Activated naive CD8-positive, alpha-beta T cell treated with anti-CD3 and anti-CD28 coated beads, Interleukin-2, amount 50 U/mL, for 24 hours (primary cell): Measurements from ENCODE around the gene DGKH.

ENCODE experiments used
- ATAC-seq: fragments of 150-1000 bp; cut with Tn5 transposase; one replicate; pipeline ENCODE4 v1.10.0; 2021
- DNase-seq: peaks from one replicate; pipeline ENCODE4 v3.0.0; 2021
- H3K27ac Mint-ChIP-seq: one replicate; pipeline ENCODE4 v1.8.0; 2021; ENCODE audit warnings: mild to moderate bottlenecking, mixed read lengths
- H3K27me3 Mint-ChIP-seq: one replicate; pipeline ENCODE4 v1.8.0; 2021; ENCODE audit warnings: mixed read lengths
- H3K36me3 Mint-ChIP-seq: one replicate; pipeline ENCODE4 v1.8.0; 2021; ENCODE audit warnings: low read depth, mixed read lengths
- H3K4me1 Mint-ChIP-seq: one replicate; pipeline ENCODE4 v1.8.0; 2021; ENCODE audit warnings: mixed read lengths
- H3K4me3 Mint-ChIP-seq: one replicate; pipeline ENCODE4 v1.8.0; 2021; ENCODE audit warnings: mild to moderate bottlenecking, moderate library complexity, mixed read lengths
- H3K9me3 Mint-ChIP-seq: one replicate; pipeline ENCODE4 v1.8.0; 2021; ENCODE audit warnings: mixed read lengths

DGKH gene

DNA sequence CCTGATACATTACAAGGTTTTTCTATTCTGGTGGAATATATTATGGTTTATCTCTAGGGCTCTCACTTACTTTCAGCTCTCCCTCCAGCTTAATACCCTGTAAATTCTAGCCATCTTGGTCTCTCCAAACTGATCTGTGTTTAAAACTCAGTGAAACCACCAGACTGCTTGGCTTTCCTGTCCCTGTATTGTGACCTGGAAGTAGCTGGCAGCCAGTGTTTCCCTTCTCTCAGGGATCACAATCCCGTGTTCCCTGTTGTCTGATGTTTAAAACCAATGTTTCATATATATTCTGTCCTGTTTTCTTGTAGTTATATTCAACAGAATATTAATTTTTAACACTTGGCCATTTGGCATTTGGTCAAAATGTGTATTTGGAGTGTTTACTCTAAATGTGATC is 231.5 kb downstream of the DGKH start:
- no peak for DNase-seq
- Mint-ChIP-seq H3K4me1 (peaks cover 32% of the 10 kb centered on the region), H3K36me3 (peaks cover 29% of the 10 kb centered on the region), H3K27me3 (no peaks in the 10 kb centered on the region), H3K27ac (no peak overlapping the region), H3K4me3 (no peak overlapping the region), H3K9me3 (peaks cover 3% of the 10 kb centered on the region)
- no peak for ATAC-seq

DNA sequence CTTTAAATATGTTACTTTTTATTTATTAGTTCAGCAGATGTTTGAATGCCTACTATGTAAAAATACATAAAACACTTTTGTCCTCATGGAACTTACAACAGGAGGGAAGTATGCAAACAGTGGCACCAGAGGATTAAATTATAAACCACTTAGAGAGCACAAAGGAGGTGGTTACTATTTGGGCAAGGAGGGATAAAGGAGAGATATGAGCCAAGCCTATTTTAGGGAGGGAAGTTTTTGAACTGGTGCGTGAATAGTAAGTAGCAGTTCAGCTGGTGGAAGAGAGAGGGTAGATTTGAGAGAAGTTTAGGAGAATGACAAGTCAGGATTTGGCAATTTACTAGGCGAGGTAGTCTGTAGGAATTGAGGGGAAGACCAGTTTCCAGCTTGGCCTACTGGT is 232.1 kb downstream of the DGKH start:
- peaks cover 28% of the 10 kb centered on the region for H3K4me1 Mint-ChIP-seq

DNA sequence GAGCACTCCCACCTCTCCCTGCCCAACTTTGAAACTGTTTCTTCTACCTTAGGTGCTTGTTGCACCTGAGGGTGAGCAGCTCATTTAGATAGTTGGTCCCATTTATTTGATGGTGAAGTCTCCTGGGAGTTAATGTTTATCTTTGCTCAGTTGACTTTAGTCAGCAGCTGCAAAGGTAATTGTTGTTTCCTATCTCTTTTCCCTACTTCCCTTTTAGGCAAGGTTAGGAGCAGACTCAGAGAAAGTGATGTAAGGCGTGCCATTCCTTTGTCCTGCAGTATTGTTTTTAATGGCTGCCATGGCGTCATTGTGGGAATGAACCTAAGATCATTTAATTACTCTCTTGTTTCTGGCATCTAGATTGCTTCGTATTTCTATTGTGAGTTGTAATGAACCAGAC is 235.1 kb downstream of the DGKH start:
- H3K27ac Mint-ChIP-seq, result no peak overlapping the region
- H3K4me3 Mint-ChIP-seq, result no peak overlapping the region
- H3K9me3 Mint-ChIP-seq, result no peaks in the 10 kb centered on the region
- H3K4me1 Mint-ChIP-seq, result peaks cover 17% of the 10 kb centered on the region
- DNase-seq, result no peak
- peaks cover 34% of the 10 kb centered on the region for H3K36me3 Mint-ChIP-seq
- no peak for ATAC-seq
- no peaks in the 10 kb centered on the region for H3K27me3 Mint-ChIP-seq

More for the DNA sequence above, 232.1 kb downstream of the DGKH start:
- no peak for DNase-seq
- no peak for ATAC-seq
- Mint-ChIP-seq H3K27ac (no peak overlapping the region), H3K9me3 (no peaks in the 10 kb centered on the region), H3K36me3 (peaks cover 31% of the 10 kb centered on the region), H3K4me3 (no peak overlapping the region), H3K27me3 (no peaks in the 10 kb centered on the region)

DNA sequence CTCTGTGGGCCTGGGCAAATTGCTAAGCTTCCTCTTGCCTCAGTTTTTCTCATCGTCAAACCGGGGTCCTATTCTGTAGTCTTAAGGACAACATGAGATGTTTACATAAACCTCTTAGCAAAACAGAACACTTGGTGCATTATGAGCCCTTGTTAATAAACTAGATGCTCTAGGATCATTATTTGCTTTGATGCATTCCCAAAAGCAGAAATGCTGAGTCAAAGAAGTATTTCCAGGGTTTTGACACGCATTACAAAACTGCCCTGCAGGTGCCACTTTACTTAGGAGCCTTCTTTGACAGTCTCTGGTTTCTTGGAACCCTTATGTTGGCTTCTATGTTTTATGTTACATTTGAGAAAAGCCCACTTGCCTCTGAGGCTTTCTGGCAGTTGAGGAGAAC is 235.6 kb downstream of the DGKH start:
- H3K27ac Mint-ChIP-seq, result no peak overlapping the region
- H3K36me3 Mint-ChIP-seq, result peaks cover 39% of the 10 kb centered on the region

More for the DNA sequence above, 235.6 kb downstream of the DGKH start:
- H3K9me3 Mint-ChIP-seq, result no peaks in the 10 kb centered on the region
- H3K27me3 Mint-ChIP-seq, result no peaks in the 10 kb centered on the region
- DNase-seq (no peak), ATAC-seq (no peak)
- peaks cover 17% of the 10 kb centered on the region for H3K4me1 Mint-ChIP-seq
- H3K4me3 Mint-ChIP-seq, result no peak overlapping the region
